ENCODE measurements around the gene NOD1. TPM values are rescaled to one million over a fixed set of nuclear protein-coding genes. Genes with fewer than 3 reads are reported as not detected.

The NOD1 gene
- total RNA-seq, 1 experiment from 2014 or later: 8.1 TPM

DNA sequence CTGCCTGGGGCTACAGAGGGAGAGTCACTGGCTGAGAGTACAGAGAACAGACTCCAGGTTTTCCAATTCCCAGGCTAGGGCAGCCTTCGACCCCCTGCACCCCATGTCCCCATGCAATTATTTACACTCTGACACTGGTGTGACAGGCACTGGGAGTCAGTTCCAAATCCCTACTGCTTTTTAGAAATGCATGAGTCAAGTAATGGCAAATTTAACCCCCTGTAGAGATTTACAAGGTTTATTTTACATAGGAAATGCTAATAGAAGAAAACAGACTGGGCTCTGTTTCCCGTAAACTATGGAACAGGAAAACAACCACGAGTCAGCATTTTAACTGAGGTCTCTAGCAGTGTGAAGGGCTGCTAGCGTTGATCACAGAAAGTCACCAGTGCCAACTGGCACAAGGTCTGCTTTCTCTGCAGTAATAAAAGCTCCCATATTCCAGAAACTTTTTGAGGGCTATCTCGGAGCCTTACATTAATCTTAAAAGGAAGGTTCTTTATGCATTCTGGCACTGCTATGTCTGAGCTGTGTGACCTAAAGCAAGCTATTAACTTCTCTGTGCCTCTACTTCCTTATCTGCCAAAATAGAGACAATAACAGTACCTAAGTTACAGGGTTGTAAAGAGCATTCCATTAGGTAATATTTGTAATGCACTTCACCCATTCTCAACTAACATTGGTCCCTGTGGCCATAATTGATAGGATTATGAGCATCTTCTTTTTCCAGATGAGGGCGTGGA, 28.2 kb downstream of the NOD1 start:
- intact Hi-C loops (cut with micrococcal nuclease; ENCODE audit: unreplicated experiment) (no loop called here), in situ Hi-C loops (cut with HindIII; ENCODE audit: low pct_unique_long_range_greater_than_20kb, low sequenced_read_pairs) (no loop called here)
- Histone ChIP-seq H3K4me1 (ENCODE audit: control insufficient read depth, insufficient read depth, low read length) (no peaks in the 10 kb centered on the region), H3K4me3 (ENCODE audit: low read depth in 2 of 2, low read length in 2 of 2) (no peak overlapping the region), H3K27ac (ENCODE audit: low read length) (no peak overlapping the region), H3K9me3 (ENCODE audit: control insufficient read depth, insufficient read depth, low read depth, low read length) (no peaks in the 10 kb centered on the region), H3K27me3 (ENCODE audit: control insufficient read depth, insufficient read depth, low read length) (no peaks in the 10 kb centered on the region), H3K36me3 (ENCODE audit: control insufficient read depth, insufficient read depth, low read length) (no peaks in the 10 kb centered on the region)
- TF ChIP-seq, protein P1, sequence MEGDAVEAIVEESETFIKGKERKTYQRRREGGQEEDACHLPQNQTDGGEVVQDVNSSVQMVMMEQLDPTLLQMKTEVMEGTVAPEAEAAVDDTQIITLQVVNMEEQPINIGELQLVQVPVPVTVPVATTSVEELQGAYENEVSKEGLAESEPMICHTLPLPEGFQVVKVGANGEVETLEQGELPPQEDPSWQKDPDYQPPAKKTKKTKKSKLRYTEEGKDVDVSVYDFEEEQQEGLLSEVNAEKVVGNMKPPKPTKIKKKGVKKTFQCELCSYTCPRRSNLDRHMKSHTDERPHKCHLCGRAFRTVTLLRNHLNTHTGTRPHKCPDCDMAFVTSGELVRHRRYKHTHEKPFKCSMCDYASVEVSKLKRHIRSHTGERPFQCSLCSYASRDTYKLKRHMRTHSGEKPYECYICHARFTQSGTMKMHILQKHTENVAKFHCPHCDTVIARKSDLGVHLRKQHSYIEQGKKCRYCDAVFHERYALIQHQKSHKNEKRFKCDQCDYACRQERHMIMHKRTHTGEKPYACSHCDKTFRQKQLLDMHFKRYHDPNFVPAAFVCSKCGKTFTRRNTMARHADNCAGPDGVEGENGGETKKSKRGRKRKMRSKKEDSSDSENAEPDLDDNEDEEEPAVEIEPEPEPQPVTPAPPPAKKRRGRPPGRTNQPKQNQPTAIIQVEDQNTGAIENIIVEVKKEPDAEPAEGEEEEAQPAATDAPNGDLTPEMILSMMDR (IDR thresholded peaks at IDR 0.05): no peak
- TF ChIP-seq, protein P2, sequence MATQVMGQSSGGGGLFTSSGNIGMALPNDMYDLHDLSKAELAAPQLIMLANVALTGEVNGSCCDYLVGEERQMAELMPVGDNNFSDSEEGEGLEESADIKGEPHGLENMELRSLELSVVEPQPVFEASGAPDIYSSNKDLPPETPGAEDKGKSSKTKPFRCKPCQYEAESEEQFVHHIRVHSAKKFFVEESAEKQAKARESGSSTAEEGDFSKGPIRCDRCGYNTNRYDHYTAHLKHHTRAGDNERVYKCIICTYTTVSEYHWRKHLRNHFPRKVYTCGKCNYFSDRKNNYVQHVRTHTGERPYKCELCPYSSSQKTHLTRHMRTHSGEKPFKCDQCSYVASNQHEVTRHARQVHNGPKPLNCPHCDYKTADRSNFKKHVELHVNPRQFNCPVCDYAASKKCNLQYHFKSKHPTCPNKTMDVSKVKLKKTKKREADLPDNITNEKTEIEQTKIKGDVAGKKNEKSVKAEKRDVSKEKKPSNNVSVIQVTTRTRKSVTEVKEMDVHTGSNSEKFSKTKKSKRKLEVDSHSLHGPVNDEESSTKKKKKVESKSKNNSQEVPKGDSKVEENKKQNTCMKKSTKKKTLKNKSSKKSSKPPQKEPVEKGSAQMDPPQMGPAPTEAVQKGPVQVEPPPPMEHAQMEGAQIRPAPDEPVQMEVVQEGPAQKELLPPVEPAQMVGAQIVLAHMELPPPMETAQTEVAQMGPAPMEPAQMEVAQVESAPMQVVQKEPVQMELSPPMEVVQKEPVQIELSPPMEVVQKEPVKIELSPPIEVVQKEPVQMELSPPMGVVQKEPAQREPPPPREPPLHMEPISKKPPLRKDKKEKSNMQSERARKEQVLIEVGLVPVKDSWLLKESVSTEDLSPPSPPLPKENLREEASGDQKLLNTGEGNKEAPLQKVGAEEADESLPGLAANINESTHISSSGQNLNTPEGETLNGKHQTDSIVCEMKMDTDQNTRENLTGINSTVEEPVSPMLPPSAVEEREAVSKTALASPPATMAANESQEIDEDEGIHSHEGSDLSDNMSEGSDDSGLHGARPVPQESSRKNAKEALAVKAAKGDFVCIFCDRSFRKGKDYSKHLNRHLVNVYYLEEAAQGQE (IDR thresholded peaks at IDR 0.05; ENCODE audit: insufficient read depth in 1 of 2, low read depth in 2 of 2, low read length in 1 of 2): no peak
- TF ChIP-seq TCF7L2 (IDR thresholded peaks at IDR 0.05; ENCODE audit: low read depth, low read length) (no peak), SIN3A (IDR thresholded peaks at IDR 0.05; ENCODE audit: borderline replicate concordance, insufficient read depth, low read depth, low read length) (no peak), POLR2AphosphoS5 (IDR thresholded peaks at IDR 0.05; ENCODE audit: low read depth, low read length) (no peak)
- CTCF ChIA-PET: no interaction called here
- POLR2A ChIA-PET: no interaction called here
- no peak for ATAC-seq
- DNase-seq (ENCODE audit: low read depth, low spot score): no peak
- BruUV-seq (replicated peaks): no TSS peak

DNA sequence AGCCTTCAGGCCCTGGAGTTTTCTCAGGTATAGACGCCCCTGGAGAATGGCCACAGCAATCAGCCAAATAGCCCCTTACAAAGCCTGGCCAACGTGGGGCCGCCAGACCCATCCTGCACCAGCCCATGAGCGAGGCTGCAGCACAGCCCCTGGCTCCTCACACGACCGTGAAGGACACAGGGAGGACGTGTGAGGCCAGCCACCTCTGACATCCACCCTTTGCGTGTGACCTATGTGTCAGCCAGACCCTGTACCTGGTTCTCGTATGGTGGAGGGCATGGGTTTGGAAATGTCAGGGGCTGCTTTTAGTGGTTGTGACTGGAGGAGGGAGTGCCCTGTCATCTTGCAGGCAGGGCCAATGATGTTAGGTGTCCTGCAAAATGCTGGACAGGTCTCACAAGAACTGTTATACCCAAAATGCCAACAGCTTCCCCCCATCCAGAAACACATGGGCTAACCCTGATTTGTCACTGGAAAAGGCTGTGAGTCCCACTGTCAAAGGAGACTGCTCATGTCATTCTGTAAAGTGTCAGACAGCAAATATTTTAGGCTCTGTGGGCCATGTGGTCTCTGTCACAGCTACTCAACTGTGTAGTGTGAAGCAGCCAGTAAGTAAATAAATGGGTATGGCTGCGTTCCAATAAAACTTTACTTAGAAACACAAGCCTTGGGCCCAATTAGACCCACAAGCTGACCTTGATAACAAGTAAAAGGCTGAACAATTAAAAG, 30.0 kb downstream of the NOD1 start:
- DNase-seq (ENCODE audit: low read depth, low spot score) (no peak), ATAC-seq (no peak)
- TF ChIP-seq SIN3A (IDR thresholded peaks at IDR 0.05; ENCODE audit: borderline replicate concordance, insufficient read depth, low read depth, low read length): no peak
- TF ChIP-seq, protein P1 (IDR thresholded peaks at IDR 0.05): no peak
- TF ChIP-seq POLR2AphosphoS5 (IDR thresholded peaks at IDR 0.05; ENCODE audit: low read depth, low read length): no peak
- TF ChIP-seq TCF7L2 (IDR thresholded peaks at IDR 0.05; ENCODE audit: low read depth, low read length): no peak
- TF ChIP-seq, protein P2 (IDR thresholded peaks at IDR 0.05; ENCODE audit: insufficient read depth in 1 of 2, low read depth in 2 of 2, low read length in 1 of 2): no peak
- intact Hi-C loops (cut with micrococcal nuclease; ENCODE audit: unreplicated experiment): no loop called here
- Histone ChIP-seq H3K4me1 (ENCODE audit: control insufficient read depth, insufficient read depth, low read length) (no peaks in the 10 kb centered on the region), H3K4me3 (ENCODE audit: low read depth in 2 of 2, low read length in 2 of 2) (no peak overlapping the region), H3K36me3 (ENCODE audit: control insufficient read depth, insufficient read depth, low read length) (no peaks in the 10 kb centered on the region), H3K9me3 (ENCODE audit: control insufficient read depth, insufficient read depth, low read depth, low read length) (no peaks in the 10 kb centered on the region), H3K27me3 (ENCODE audit: control insufficient read depth, insufficient read depth, low read length) (no peaks in the 10 kb centered on the region), H3K27ac (ENCODE audit: low read length) (no peak overlapping the region)
- ChIA-PET CTCF (no interaction called here), POLR2A (no interaction called here)
- in situ Hi-C loops (cut with HindIII; ENCODE audit: low pct_unique_long_range_greater_than_20kb, low sequenced_read_pairs): no loop called here
- no TSS peak for BruUV-seq (replicated peaks)
